Fibroblast of pulmonary artery (primary cell): ENCODE measurements around the gene AUTS2.

Experiments
- DNase-seq: peaks from one replicate; pipeline ENCODE4 v3.0.0-alpha.2; 2010; ENCODE audit warnings: low read depth
- H3K4me3 ChIP-seq: replicated peaks from 2 replicates; pipeline ENCODE4 v1.5.1; 2011; ENCODE audit warnings: low read depth, mild to moderate bottlenecking, control low read depth, low read length, moderate library complexity
- CTCF ChIP-seq: IDR thresholded peaks from 2 replicates; pipeline ENCODE4 v1.5.1; 2011; ENCODE audit warnings: mild to moderate bottlenecking, control low read depth, low read length, inconsistent platforms; ENCODE audit errors: missing control alignments

Gene AUTS2

GRCh38 chr7:70466725-70467364, 868.6 kb downstream of the AUTS2 start:
- no peak for DNase-seq
- H3K4me3 ChIP-seq, result no peak overlapping the region
- TF ChIP-seq CTCF, result no peak

GRCh38 chr7:70470746-70471145, 872.5 kb downstream of the AUTS2 start:
- no peak for DNase-seq
- H3K4me3 ChIP-seq, result no peak overlapping the region
- no peak for TF ChIP-seq CTCF

- H3K4me3 ChIP-seq, result no peak overlapping the region
- DNase-seq, result no peak
- no peak for TF ChIP-seq CTCF
Observed at GRCh38 chr7:70472601-70473237, 874.4 kb downstream of the AUTS2 start.

- TF ChIP-seq CTCF, result no peak
- no peak overlapping the region for H3K4me3 ChIP-seq
Observed at GRCh38 chr7:70474639-70475234, 876.5 kb downstream of the AUTS2 start.

GRCh38 chr7:70477036-70478010, 879.0 kb downstream of the AUTS2 start:
- peak; percentile 3 for DNase-seq
- TF ChIP-seq CTCF, result no peak
- no peak overlapping the region for H3K4me3 ChIP-seq

More at GRCh38 chr7:70474639-70475234, 876.5 kb downstream of the AUTS2 start:
- DNase-seq, result no peak

GRCh38 chr7:70479153-70480021, 881.1 kb downstream of the AUTS2 start:
- TF ChIP-seq CTCF, result no peak
- DNase-seq, result no peak
- no peak overlapping the region for H3K4me3 ChIP-seq
